Hepatocyte (in vitro differentiated cells): ENCODE measurements around the gene EFHB. TPM values are rescaled to one million over a fixed set of nuclear protein-coding genes. Genes with fewer than 3 reads are reported as not detected.

Experiments used
- DNase-seq: peaks from one replicate; pipeline ENCODE4 v3.0.0-alpha.2; 2016; ENCODE audit warnings: low spot score
- H2AFZ ChIP-seq: fragments of 200-600 bp; sonication (generic); 2 replicates; pipeline ENCODE4 v1.6.0; 2016; ENCODE audit warnings: antibody characterized with exemption, mild to moderate bottlenecking
- H3K27ac ChIP-seq: fragments of 200-600 bp; sonication (generic); 2 replicates; pipeline ENCODE4 v1.5.1; 2016; ENCODE audit warnings: mild to moderate bottlenecking
- H3K27me3 ChIP-seq: fragments of 200-600 bp; sonication (generic); 2 replicates; pipeline ENCODE4 v1.6.1; 2016
- H3K36me3 ChIP-seq: fragments of 200-600 bp; sonication (generic); replicated peaks from 2 replicates; pipeline ENCODE4 v1.5.1; 2016; ENCODE audit warnings: low read depth; ENCODE audit not compliant: insufficient read depth
- H3K4me1 ChIP-seq: fragments of 200-600 bp; sonication (generic); 2 replicates; pipeline ENCODE4 v1.5.1; 2016; ENCODE audit warnings: mild to moderate bottlenecking, moderate library complexity; ENCODE audit not compliant: insufficient read depth
- H3K4me2 ChIP-seq: fragments of 200-600 bp; sonication (generic); 2 replicates; pipeline ENCODE4 v1.6.0; 2016
- H3K4me3 ChIP-seq: fragments of 200-600 bp; sonication (generic); 2 replicates; pipeline ENCODE4 v1.5.1; 2016; ENCODE audit warnings: mild to moderate bottlenecking
- H3K79me2 ChIP-seq: fragments of 200-600 bp; sonication (generic); 2 replicates; pipeline ENCODE4 v1.6.0; 2017; ENCODE audit warnings: mild to moderate bottlenecking
- H3K9me2 ChIP-seq: fragments of 200-600 bp; sonication (generic); replicated peaks from 2 replicates; pipeline ENCODE4 v1.6.0; 2017; ENCODE audit warnings: mild to moderate bottlenecking; ENCODE audit not compliant: insufficient read depth
- H3K9me3 ChIP-seq: fragments of 200-600 bp; sonication (generic); 2 replicates; pipeline ENCODE4 v1.5.1; 2016; ENCODE audit warnings: low read depth, mild to moderate bottlenecking
- H4K20me1 ChIP-seq: fragments of 200-600 bp; sonication (generic); 2 replicates; pipeline ENCODE4 v1.6.0; 2016; ENCODE audit warnings: mild to moderate bottlenecking; ENCODE audit not compliant: insufficient read depth, poor library complexity, severe bottlenecking
- CTCF ChIP-seq: fragments of 200-600 bp; sonication (generic); IDR thresholded peaks from 2 replicates; pipeline ENCODE4 v1.5.1; 2016; ENCODE audit warnings: antibody characterized with exemption, mild to moderate bottlenecking; ENCODE audit not compliant: poor library complexity
- EZH2 ChIP-seq: fragments of 200-600 bp; sonication (generic); IDR thresholded peaks from 2 replicates; pipeline ENCODE4 v1.6.1; 2016; ENCODE audit warnings: antibody characterized with exemption, mild to moderate bottlenecking, borderline replicate concordance
- EZH2phosphoT487 ChIP-seq: fragments of 200-600 bp; sonication (generic); IDR thresholded peaks from one replicate; pipeline ENCODE4 v1.6.1; 2018; ENCODE audit warnings: antibody characterized with exemption, mild to moderate bottlenecking, low read depth, moderate library complexity; ENCODE audit not compliant: unreplicated experiment, severe bottlenecking
- WGBS: methylation state at CpG from one replicate; pipeline ENCODE4 v1.1.6; 2016; ENCODE audit warnings: low lambda C conversion rate; ENCODE audit errors: missing lambda C conversion rate; 5-methylcytosine and 5-hydroxymethylcytosine counted together
- polyA plus RNA-seq: library from polyadenylated mRNA; unstranded; fragments of >200 nt; fragmentation: Nextera tagmentation; extraction: Ambion mirVana; gene quantifications from 2 replicates; pipeline ENCODE4 v1.2.1, GENCODE V29; 2016
- total RNA-seq: library from RNA; depleted of rRNA; stranded (reverse); fragments of >200 nt; gene quantifications from 2 replicates; pipeline ENCODE4 v1.2.3, GENCODE V29; 2014

The EFHB gene
- total and polyA plus RNA-seq, 2 experiments from 2014 or later, result 0.70 TPM; not detected in 1

GRCh38 chr3:19967812-19968211, 33.8 kb upstream of the EFHB start:
- TF ChIP-seq EZH2phosphoT487, result no peak
- no peak for TF ChIP-seq CTCF
- TF ChIP-seq EZH2, result no peak
- H3K4me3 ChIP-seq, result no peak overlapping the region
- no peak overlapping the region for H2AFZ ChIP-seq

GRCh38 chr3:19967208-19967607, 33.2 kb upstream of the EFHB start:
- WGBS, result 89% methylated on average over 6 of the region's 6 CpGs
- Histone ChIP-seq H3K9me3 (no peaks in the 10 kb centered on the region), H4K20me1 (peaks cover 88% of the 10 kb centered on the region)

More at GRCh38 chr3:19967812-19968211, 33.8 kb upstream of the EFHB start:
- peaks cover 92% of the 10 kb centered on the region for H4K20me1 ChIP-seq
- H3K9me3 ChIP-seq, result no peaks in the 10 kb centered on the region
- H3K4me1 ChIP-seq, result no peaks in the 10 kb centered on the region
- no peaks in the 10 kb centered on the region for H3K27me3 ChIP-seq
- no peak overlapping the region for H3K4me2 ChIP-seq
- no peak for DNase-seq
- no peaks in the 10 kb centered on the region for H3K9me2 ChIP-seq
- 90% methylated on average over 4 of the region's 4 CpGs for WGBS
- H3K36me3 ChIP-seq, result no peaks in the 10 kb centered on the region
- H3K27ac ChIP-seq, result no peak overlapping the region
- peaks cover 100% of the 10 kb centered on the region for H3K79me2 ChIP-seq

GRCh38 chr3:19961960-19962359, 27.9 kb upstream of the EFHB start:
- H3K4me3 ChIP-seq, result no peak overlapping the region
- no peak overlapping the region for H3K27ac ChIP-seq
- peaks cover 83% of the 10 kb centered on the region for H4K20me1 ChIP-seq
- no peaks in the 10 kb centered on the region for H3K4me1 ChIP-seq
- WGBS, result 97% methylated on average over 4 of the region's 4 CpGs
- no peaks in the 10 kb centered on the region for H3K36me3 ChIP-seq
- peak; percentile 5 for DNase-seq
- TF ChIP-seq EZH2phosphoT487 (no peak), CTCF (no peak), EZH2 (no peak)
- no peak overlapping the region for H2AFZ ChIP-seq
- H3K4me2 ChIP-seq, result no peak overlapping the region
- peaks cover 100% of the 10 kb centered on the region for H3K79me2 ChIP-seq
- no peaks in the 10 kb centered on the region for H3K9me2 ChIP-seq
- no peaks in the 10 kb centered on the region for H3K9me3 ChIP-seq
- no peaks in the 10 kb centered on the region for H3K27me3 ChIP-seq

More at GRCh38 chr3:19967208-19967607, 33.2 kb upstream of the EFHB start:
- Histone ChIP-seq H3K27ac (no peak overlapping the region), H2AFZ (no peak overlapping the region), H3K4me1 (no peaks in the 10 kb centered on the region), H3K4me2 (no peak overlapping the region), H3K79me2 (peaks cover 100% of the 10 kb centered on the region), H3K4me3 (no peak overlapping the region), H3K36me3 (no peaks in the 10 kb centered on the region), H3K27me3 (no peaks in the 10 kb centered on the region), H3K9me2 (no peaks in the 10 kb centered on the region)
- TF ChIP-seq EZH2 (no peak), EZH2phosphoT487 (no peak), CTCF (no peak)
- DNase-seq, result no peak

GRCh38 chr3:19960696-19961095, 26.7 kb upstream of the EFHB start:
- no peaks in the 10 kb centered on the region for H3K27me3 ChIP-seq
- no peak overlapping the region for H2AFZ ChIP-seq
- no peaks in the 10 kb centered on the region for H3K36me3 ChIP-seq
- H3K4me1 ChIP-seq, result no peaks in the 10 kb centered on the region
- no peak overlapping the region for H3K27ac ChIP-seq
- H4K20me1 ChIP-seq, result peaks cover 83% of the 10 kb centered on the region
- H3K79me2 ChIP-seq, result peaks cover 100% of the 10 kb centered on the region
- no peaks in the 10 kb centered on the region for H3K9me3 ChIP-seq
- no peak for DNase-seq
- 95% methylated on average over 4 of the region's 4 CpGs for WGBS
- no peak overlapping the region for H3K4me3 ChIP-seq
- H3K4me2 ChIP-seq, result no peak overlapping the region
- TF ChIP-seq CTCF, result no peak
- TF ChIP-seq EZH2, result no peak
- no peak for TF ChIP-seq EZH2phosphoT487
- no peaks in the 10 kb centered on the region for H3K9me2 ChIP-seq
